GM18505 (cell line): Measurements from ENCODE around the gene SLC35B3.
"Not testable (repeated sequence)": the region's sequence is repeated elsewhere in the genome, so short reads cannot be mapped to it uniquely, and the experiment has no call there.

Source experiments
- ATAC-seq: cut with Tn5 transposase; IDR thresholded peaks from one replicate; pipeline ENCODE4 v1.9.1; 2021; ENCODE audit not compliant: unreplicated experiment
- POLR2A ChIP-seq: IDR thresholded peaks from 4 replicates; pipeline ENCODE4 v1.6.1; 2011; ENCODE audit warnings: borderline replicate concordance; ENCODE audit not compliant: insufficient read depth, insufficient read length; ENCODE audit errors: extremely low read depth

Gene SLC35B3

DNA sequence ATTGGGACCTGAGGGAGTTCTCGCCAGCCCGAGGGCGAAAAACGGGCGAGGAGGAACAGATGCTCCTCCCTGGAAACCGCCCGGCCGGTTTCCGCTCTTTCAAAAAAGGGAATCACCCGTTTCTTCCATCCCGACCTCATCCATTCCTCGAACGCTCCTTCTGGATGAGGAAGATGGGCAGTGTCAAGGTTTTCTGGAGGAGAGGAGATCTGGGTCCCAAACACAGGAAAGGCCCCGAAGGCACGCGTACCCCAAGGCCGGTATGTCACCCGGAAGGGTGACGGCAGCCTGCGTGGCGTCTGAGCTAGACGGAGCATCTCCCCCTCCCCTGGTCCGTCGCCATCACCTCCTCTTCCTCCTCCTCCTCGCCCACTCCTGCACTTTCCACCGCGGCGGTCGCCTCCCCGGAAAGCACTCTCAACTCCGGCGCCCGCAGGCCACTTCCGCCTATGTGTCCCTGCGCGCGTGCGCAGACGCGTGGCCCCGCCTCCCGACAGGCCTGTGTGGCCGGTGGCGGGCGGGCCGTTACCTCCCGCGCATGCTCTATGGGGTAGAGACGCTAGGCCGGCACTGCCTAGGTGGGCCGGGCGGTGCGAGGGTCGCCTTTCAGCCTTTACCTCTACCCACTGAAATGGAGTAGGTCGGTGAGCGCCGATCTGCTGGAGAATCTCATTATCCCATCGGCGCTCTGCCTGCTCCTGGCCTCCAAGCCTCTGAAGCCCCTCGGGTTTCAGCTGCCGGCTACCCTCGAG, at the start of gene SLC35B3:
TSS of gene SLC35B3 (minus strand) at position 453 of the 752 bp plus-strand sequence.
- peak; percentile 92 for TF ChIP-seq POLR2A
- ATAC-seq: peak; percentile 98

DNA sequence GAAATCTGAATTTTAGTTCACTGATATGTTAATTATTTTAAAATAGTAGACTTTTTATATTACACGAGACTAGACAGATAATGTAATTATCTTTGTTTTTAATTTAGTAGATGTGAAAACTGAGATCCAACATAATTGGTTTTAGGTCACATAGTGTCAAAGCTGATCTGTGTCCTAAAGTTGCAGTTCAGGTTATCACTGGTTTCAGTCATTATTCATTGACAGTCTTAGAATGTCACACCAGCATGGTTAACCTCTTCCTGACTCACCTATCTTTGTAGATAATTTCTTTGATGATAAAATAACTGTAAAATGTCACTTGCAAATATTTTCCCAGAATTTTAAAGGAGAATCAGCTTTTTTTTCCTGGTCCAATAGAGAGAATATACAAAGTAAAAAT, 48.3 kb upstream of the SLC35B3 start:
- ATAC-seq: no peak
- no peak for TF ChIP-seq POLR2A

GRCh38 chr6:8481727-8482126, 46.4 kb upstream of the SLC35B3 start:
- peak; percentile 86 for ATAC-seq
- TF ChIP-seq POLR2A: no peak

- ATAC-seq: no peak
- TF ChIP-seq POLR2A: no peak
Observed at GRCh38 chr6:8478418-8478817, 43.1 kb upstream of the SLC35B3 start.

GRCh38 chr6:8476656-8477055, 41.3 kb upstream of the SLC35B3 start:
- no peak for TF ChIP-seq POLR2A
- no peak for ATAC-seq

DNA sequence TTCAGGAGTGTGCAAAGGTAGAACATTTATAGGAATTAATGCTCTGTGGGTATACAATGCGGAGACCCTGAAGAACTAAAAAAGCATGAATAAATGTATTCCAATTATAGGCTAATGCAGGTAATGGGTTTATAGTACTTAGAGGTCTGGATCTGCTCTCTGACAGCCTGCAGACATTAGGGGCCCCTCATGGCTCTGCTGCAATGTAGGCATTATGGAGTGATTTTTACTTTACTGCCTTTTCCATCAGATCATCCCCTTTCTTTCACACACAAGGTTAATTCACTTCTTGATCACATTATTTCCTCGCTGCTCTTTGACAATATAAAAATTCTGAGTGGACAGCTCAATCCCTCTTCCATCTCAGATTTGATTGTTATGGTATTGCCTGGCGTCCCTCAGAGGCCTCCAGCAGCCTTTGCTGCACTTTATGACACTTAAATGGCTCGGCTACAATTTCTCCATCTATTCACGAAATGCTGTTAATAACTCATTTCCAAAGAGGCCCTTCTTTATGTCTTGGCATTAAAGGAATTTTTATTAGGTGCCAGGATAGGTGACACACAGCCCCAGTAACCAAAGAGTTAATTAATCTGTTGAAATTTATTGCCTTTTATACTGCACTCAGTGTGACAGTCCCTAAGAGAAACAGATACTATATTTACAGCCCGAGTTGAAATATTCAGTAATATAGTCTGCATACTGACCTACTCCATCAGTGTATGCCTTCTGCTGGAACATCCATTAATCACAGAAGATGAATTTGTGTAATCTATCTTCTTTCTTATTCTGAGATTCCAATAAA, 33.4 kb upstream of the SLC35B3 start:
- ATAC-seq: no peak
- TF ChIP-seq POLR2A: no peak

DNA sequence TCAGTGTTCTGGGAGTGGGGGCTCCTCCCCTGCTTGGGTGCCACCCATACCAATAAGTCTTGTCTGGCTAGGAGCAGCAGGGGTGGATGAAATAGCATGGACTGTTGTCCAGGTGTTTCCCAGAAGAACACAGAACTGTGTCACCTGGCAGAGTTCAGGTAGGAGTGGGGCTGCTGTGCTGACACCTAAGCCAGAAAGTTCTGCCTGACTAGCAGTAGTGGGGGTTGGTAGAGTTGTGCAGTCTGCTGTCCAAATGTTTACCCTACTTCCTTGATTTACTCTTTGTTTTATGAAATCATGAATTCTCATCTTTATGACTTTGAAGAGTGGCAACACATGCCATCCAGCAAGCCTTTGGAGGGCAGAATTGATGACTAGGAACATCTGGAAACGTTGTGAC, 27.3 kb upstream of the SLC35B3 start:
- ATAC-seq: no peak

GRCh38 chr6:8462169-8462568, 26.8 kb upstream of the SLC35B3 start:
- ATAC-seq: no peak
- no peak for TF ChIP-seq POLR2A

More for the DNA sequence above, 27.3 kb upstream of the SLC35B3 start:
- TF ChIP-seq POLR2A: no peak

- no peak for TF ChIP-seq POLR2A
Observed at GRCh38 chr6:8446391-8446790, 11.0 kb upstream of the SLC35B3 start.

GRCh38 chr6:8445930-8446329, 10.6 kb upstream of the SLC35B3 start:
- ATAC-seq: not testable (repeated sequence)

More at GRCh38 chr6:8446391-8446790, 11.0 kb upstream of the SLC35B3 start:
- no peak for ATAC-seq

DNA sequence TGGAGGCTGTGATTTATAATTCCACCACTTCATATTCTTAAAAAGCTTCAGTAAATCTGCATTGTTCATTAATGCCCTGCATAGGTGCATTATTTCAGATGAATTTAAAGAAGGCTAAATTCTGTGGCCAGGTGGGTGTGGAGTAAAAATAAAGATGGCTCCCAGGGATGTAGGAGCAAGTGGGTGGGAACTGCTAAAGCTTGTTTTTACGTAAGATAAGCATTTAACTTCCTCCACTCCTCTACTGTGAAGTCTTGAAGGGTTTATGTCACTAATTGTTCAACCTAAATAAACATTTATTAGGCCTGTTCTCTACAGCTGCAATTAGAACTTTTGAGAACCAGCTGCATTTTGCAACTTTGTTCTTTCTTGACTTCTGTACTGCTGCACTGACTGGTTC, 6.8 kb upstream of the SLC35B3 start:
- no peak for TF ChIP-seq POLR2A
- ATAC-seq: no peak

DNA sequence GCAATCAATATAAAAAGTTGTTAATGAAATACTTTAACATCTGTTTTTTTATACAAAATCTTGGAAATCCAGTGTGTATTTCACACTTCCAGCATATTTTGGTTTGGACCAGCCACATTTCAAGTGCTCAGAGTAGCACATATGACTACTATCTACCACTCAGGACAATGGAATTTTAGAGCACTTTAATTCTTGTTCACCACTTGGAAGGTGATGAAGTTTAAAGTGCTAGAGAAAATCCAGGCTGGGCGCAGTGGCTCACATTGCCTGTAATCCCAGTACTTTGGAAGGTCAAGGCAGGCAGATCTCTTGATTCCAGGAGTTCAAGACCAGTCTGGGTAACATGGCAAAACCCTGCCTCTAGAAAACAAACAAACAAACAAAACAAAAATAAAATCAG, 6.1 kb upstream of the SLC35B3 start:
- ATAC-seq: no peak
- no peak for TF ChIP-seq POLR2A

- TF ChIP-seq POLR2A: no peak
- ATAC-seq: no peak
Observed at GRCh38 chr6:8439601-8440268, 4.4 kb upstream of the SLC35B3 start.
